ENCODE data around the gene MSS51. TPM values are rescaled to one million over a fixed set of nuclear protein-coding genes. Genes with fewer than 3 reads are reported as not detected.
"Not testable (repeated sequence)": the region's sequence is repeated elsewhere in the genome, so short reads cannot be mapped to it uniquely, and the experiment has no call there.

Gene MSS51
- polyA plus RNA-seq, 1 donor = 6.0 TPM

GRCh38 chr10:73414230-73414945 lies 19.0 kb downstream of the MSS51 start:
- DNase-seq = no peak

DNA sequence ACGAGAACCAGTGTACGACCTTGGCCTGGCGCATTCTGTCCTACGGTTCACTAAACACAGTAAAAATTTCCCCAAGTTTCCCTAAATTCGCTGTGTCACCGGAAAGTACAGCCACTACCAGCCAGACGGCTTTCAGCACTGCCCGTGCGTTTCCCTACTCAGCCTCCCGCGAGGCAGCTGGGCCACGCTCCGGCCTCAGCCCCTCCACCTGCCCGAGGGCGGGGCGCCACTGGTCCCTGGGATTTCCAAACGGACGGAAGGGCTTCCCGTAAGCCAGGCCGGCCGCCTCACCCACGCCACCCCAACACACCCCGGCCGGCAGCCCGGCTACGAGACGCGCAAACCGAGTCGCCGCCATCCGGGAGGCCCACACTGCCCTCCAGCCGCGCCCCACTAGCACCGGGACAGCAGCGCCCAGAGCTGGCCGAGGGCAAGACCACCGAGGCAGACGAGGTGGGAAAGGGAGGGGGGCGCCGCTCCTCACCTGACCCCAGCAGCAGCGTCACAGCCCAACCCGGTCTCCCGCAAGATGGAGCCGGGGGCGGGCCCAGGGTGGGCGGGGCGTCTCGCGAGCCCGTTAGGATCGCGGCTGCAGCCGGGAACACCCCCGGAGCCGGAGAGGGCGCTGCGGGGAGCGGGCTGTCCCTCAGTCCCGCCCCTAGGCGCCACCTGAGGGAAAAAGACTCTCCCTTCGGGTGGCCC lies 19.7 kb downstream of the MSS51 start, which contains the start of gene ANXA7:
Gene ANXA7 (minus strand): TSS at position 531 of the 702 bp plus-strand sequence. CDS start 13,202 bp downstream, outside the sequence.
- DNase-seq = peak; percentile 93

GRCh38 chr10:73413108-73413527 lies 20.2 kb downstream of the MSS51 start:
- peak; percentile 50 for DNase-seq

DNA sequence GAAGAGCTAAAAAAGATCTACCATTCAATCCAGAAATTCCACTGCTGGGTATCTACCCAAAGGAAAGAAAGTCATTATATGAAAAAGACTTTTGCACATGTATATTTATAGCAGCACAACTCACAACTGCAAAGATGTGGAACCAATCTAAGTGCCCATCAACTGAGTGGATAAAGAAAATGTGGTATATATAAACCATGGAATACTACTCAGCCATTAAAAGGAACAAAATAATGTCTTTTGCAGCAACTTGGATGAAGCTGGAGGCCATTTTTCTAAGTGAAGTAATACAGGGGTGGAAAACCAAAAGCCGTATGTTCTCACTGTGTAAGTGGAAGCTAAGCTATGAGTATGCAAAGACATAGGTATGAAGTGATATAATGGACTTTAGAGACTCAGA lies 22.5 kb downstream of the MSS51 start:
- no peak for DNase-seq

GRCh38 chr10:73408978-73409521 lies 24.3 kb downstream of the MSS51 start:
- DNase-seq = no peak

- DNase-seq = no peak
Measured at GRCh38 chr10:73408061-73408460, 25.3 kb downstream of the MSS51 start.

DNA sequence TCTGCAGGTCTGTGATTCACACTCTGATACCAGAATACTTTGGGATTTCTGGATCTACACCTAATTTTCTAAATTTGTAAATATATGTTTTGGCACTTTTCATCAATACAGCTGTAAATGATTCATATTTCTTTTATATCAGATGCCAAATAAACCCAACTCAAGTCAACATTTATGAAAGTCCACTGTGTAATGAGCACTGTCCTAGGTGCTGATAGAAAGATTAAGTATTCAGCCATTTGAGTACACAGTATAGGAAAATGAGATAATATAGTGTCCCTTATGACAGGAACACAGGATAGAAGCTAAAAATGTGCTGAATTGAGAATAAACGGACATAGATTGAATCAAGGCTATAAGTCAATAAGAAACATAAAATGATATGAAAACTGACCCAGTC lies 25.9 kb downstream of the MSS51 start:
- DNase-seq = no peak

DNA sequence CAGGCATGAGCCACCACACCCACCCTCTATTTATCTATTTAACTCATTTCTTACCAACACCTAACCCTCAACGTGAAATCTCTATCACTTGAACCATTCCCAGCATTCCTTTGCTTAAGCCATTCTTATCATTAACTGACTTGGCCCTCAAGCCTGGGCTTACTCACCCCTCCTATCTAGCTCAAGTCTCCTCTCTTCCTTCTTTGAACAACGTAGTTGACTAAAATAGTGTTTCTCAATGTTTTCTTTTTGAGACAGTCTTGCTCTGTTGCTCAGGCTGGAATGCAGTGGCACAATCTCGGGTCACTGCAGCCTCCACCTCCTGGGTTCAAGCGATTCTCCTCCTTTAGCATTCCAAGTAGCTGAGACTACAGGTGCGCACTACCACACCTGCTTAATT lies 26.5 kb downstream of the MSS51 start:
- DNase-seq = no peak

- no peak for DNase-seq
Measured at GRCh38 chr10:73405556-73405955, 27.8 kb downstream of the MSS51 start.

GRCh38 chr10:73404690-73405089 lies 28.7 kb downstream of the MSS51 start:
- DNase-seq = no peak

GRCh38 chr10:73401636-73402035 lies 31.7 kb downstream of the MSS51 start:
- DNase-seq = no peak

GRCh38 chr10:73399063-73399462 lies 34.3 kb downstream of the MSS51 start:
- DNase-seq = no peak

- DNase-seq = no peak
Measured at GRCh38 chr10:73398024-73398423, 35.3 kb downstream of the MSS51 start.

DNA sequence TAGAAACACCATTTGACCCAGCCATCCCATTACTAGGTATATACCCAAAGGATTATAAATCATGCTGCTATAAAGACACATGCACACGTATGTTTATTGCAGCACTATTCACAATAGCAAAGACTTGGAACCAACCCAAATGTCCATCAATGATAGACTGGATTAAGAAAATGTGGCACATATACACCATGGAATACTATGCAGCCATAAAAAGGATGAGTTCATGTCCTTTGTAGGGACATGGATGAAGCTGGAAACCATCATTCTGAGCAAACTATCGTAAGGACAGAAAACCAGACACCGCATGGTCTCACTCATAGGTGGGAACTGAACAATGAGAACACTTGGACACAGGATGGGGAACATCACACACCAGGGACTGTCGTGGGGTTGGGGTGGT lies 39.0 kb downstream of the MSS51 start:
- not testable (repeated sequence) for DNase-seq

- DNase-seq = no peak
Measured at GRCh38 chr10:73388228-73388627, 45.1 kb downstream of the MSS51 start.

DNA sequence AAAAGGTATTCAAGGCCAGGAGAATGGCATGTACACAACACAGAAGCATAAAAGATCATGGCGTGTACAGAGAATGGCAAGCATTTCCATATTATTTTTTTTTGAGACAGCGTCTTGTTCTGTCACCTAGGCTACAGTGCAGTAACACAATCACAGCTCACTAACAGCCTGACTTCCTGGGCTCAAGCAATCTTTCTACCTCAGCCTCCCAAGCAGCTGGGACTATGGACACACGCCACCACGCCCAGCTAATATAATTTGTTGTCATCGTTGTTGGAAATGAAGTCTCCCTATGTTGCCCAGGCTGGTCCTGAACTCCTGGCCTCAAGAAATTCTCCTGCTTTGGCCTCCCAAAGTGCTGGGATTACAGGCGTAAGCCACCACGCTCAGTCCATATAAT lies 46.8 kb downstream of the MSS51 start:
- DNase-seq = no peak

DNA sequence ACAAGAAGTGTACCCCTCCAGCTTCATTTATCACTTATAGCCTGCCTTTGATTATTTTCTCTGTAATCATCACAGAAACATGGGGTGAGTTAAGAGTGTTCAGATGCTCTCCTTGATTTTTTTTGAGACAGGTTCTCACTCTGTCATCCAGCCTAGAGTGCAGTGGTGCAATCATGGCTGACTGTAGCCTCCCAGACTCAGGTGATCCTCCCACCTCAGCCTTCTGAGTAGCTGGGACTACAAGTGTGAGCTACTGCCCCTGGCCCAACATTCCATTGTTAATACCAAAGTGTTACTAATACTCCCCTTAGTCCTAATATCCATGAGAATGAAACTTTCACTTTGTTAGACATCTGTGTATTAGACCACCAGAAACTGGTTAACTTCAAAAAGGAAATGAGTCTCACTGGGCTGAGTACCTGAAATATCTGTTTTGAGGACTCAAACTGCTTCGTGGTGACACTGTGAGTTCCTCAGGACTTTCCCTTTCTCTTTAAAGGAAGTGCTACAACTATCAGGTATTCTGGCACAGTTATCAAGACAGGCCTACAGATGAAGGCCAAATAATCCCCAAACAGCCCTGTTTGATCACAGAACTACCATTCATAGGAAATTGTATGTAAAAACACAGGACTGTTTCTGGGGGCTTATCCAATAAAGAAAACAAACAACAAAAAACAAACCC lies 54.2 kb downstream of the MSS51 start:
- no peak for DNase-seq

DNA sequence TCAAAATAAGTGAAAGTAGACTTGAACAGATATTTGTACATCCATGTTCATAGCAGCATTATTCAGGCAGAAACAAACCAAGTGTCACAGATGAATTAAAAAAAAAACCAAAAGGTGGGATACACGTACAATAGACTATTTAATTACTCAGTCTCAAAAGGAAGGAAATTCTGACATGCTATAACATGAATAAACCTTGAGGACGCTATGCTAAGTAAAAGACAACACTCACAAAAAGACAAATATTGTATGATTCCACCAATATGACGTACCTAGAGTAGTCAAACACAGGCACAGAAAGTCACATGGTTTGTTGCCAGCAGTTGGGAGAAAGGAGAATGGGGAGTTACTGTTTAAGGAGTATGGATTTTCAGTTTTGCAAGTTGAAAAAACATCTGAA lies 56.7 kb downstream of the MSS51 start:
- DNase-seq = no peak
